ENCODE results near the gene LRCOL1.

GRCh38 chr12:132566516-132567131 lies 43.8 kb downstream of the LRCOL1 start:
- TF ChIP-seq POLR2A (IDR thresholded peaks at IDR 0.05; ENCODE audit: low read depth, low read length): no peak
- no peak for TF ChIP-seq POLR2AphosphoS5 (IDR thresholded peaks at IDR 0.05; ENCODE audit: low read depth, low read length)
